Kidney capillary endothelial cell (primary cell): Measurements from ENCODE around the gene ACAT2.
"Not testable (repeated sequence)": the region's sequence is repeated elsewhere in the genome, so short reads cannot be mapped to it uniquely, and the experiment has no call there.

Experiments
- DNase-seq: peaks from one replicate; pipeline ENCODE4 v3.0.0-alpha.2; 2018; ENCODE audit warnings: low spot score

The ACAT2 gene

GRCh38 chr6:159813781-159814180 is 51.9 kb downstream of the ACAT2 start:
- no peak for DNase-seq

GRCh38 chr6:159815410-159815809 is 53.6 kb downstream of the ACAT2 start:
- DNase-seq: no peak

- DNase-seq: not testable (repeated sequence)
Measured at GRCh38 chr6:159816775-159817174, 54.9 kb downstream of the ACAT2 start.

GRCh38 chr6:159817951-159818739 is 56.3 kb downstream of the ACAT2 start:
- no peak for DNase-seq

GRCh38 chr6:159819098-159819497 is 57.3 kb downstream of the ACAT2 start:
- DNase-seq: no peak

GRCh38 chr6:159819932-159820640 is 58.2 kb downstream of the ACAT2 start:
- no peak for DNase-seq

- DNase-seq: no peak
Measured at GRCh38 chr6:159821122-159821521, 59.3 kb downstream of the ACAT2 start.

GRCh38 chr6:159821726-159822125 is 59.9 kb downstream of the ACAT2 start:
- DNase-seq: no peak

GRCh38 chr6:159823953-159824352 is 62.1 kb downstream of the ACAT2 start:
- no peak for DNase-seq

- DNase-seq: not testable (repeated sequence)
Measured at GRCh38 chr6:159824690-159825089, 62.8 kb downstream of the ACAT2 start.

- DNase-seq: no peak
Measured at GRCh38 chr6:159826004-159826403, 64.2 kb downstream of the ACAT2 start.

GRCh38 chr6:159826968-159827647 is 65.3 kb downstream of the ACAT2 start:
- DNase-seq: no peak

- DNase-seq: no peak
Measured at GRCh38 chr6:159828074-159828473, 66.2 kb downstream of the ACAT2 start.
